Stimulated activated CD4-positive, alpha-beta T cell treated with anti-CD3 and anti-CD28 coated beads, Interleukin-4, amount 100 ng/mL, for 48 hours (primary cell): Measurements from ENCODE around the gene SRC.

Experiments
- DNase-seq, 2 donors: peaks; one replicate each; pipeline ENCODE4 v3.0.0-alpha.2; 2020; ENCODE audit warnings: low read depth in 2 of 2

The SRC gene

GRCh38 chr20:37345339-37346235 lies at the start of gene SRC:
Gene SRC, plus strand, starts transcription at chr20:37346140. Its CDS starts 38,014 bp downstream, at chr20:37384154.
- peak; percentile 30 to 32 for DNase-seq

- DNase-seq = no peak
Observed at GRCh38 chr20:37296371-37296770, 49.6 kb upstream of the SRC start.

DNA sequence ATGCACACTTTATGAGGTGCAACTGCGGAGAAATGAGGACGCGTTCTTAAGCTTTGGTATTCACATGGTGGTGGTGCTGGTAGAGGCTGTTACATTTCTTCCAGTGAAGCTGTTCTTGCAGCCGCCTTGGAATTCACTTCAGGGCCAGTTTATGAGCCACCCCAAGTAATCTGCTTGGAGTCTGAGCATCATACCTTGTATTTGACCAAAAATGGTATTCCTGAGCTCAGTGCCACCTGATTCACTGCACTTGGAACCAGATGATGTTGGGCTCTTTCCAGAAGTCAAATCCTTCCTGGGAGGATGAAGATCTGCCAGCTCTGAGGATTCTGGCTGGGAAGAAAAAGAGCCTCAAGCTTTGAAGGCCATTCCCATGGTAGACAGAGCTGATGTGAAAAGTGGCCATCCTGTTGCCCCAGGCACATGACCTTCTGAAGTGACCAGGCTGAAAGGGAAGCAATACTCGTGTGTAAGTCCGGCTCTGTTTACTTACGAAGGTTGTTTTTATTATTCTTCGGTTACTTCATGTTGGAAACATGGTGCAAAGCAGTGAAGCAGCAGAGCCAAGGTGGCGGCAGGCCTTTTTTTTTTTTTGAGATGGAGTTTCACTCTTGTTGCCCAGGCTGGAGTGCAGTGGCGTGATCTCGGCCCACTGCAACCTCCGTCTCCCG lies 48.7 kb upstream of the SRC start:
- no peak for DNase-seq

DNA sequence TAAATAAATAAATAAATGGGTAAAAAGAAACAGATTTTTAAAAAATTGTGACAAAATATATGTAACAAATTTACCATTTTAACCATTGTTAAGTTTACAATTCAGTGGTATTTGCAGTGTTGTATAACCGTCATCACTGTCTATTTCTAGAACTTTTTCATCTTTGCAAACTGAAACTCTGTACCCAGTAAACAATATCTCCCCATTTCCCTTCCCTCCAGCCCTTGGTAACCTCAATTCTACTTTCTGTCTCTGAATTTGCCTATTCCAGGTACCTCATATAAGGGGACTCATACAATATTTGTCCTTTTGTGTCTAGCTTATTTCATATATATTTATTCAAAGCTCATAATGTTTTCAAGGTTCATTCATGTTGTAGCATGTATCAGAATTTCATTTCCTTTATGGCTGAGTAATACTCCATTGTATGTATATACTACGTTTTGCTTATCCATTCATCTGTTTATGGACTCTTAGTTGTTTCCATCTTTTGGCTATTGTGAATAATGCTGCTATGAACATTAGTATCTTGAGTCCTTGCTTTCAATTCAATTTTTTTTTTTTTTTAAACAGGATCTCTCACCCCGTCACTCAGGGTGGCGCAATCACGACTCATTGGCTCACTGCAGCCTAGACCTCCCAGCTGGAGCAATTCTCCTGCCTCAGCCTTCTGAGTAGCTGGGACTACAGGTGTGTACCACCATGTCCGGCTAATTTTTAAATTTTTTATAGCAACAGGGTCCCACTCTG lies 47.6 kb upstream of the SRC start:
- no peak for DNase-seq

- no peak for DNase-seq
Observed at GRCh38 chr20:37299718-37300528, 46.0 kb upstream of the SRC start.

- DNase-seq = no peak
Observed at GRCh38 chr20:37301120-37301519, 44.8 kb upstream of the SRC start.

DNA sequence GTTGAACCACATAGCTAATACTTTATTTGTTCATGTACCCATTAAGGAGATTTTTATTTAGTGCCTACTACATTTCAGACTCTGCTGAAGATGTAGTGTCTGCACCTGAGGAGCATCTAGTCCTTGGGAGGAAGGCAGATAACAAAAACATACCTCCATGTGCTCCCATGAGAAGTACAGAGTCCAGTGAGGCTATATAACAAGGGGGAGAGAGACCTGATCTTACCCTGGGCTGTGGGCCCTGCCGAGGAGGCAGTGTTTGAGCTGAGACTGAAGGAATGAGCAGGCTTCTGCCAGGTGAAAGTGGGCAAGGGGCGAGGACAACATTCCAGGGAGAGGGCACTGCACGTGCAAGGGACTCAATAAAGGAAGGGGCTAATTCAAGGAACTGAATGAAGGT lies 44.4 kb upstream of the SRC start:
- DNase-seq = no peak

- no peak for DNase-seq
Observed at GRCh38 chr20:37302981-37303380, 43.0 kb upstream of the SRC start.

GRCh38 chr20:37303637-37304036 lies 42.3 kb upstream of the SRC start:
- DNase-seq = no peak

DNA sequence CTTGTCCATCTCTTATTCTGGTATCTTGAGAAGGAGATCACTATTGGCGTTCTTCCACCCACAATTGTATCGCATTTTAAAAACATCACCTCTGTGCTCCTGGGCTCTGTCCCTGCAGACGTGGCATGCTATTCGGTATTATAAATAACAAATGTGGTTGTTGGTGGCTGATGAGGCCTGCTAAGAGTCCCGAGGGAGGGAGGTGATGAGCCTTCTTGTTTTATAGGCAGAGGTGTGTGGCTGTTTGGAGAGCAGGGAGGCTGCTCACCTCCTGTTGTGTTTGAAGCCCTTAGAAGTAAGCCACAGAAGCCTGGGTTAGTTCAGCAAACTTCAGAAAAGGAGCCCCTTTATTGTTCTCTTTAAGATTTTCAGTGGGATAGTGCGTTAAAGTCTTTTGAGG lies 40.9 kb upstream of the SRC start:
- DNase-seq = no peak

DNA sequence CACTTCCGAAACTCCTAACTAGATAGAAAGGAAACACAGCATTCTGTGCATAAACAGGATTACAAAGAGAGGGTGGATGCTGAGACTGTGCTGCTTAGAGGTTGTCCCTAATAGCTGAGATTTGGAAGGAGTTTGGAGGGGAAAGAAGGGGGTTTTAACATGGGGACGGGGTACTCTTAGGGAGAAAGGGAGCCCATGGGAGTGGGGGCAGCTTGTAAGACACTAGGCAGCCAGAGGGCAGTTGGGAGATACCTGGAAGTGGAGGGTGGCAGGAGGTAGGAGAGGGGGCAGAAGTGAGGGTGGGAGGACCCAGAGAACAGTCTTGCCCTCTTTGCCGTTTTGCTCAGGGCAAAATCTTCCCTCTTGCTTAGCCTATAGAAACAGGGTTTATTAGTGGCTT lies 40.1 kb upstream of the SRC start:
- no peak for DNase-seq

GRCh38 chr20:37308086-37309050 lies 37.6 kb upstream of the SRC start:
- no peak for DNase-seq

DNA sequence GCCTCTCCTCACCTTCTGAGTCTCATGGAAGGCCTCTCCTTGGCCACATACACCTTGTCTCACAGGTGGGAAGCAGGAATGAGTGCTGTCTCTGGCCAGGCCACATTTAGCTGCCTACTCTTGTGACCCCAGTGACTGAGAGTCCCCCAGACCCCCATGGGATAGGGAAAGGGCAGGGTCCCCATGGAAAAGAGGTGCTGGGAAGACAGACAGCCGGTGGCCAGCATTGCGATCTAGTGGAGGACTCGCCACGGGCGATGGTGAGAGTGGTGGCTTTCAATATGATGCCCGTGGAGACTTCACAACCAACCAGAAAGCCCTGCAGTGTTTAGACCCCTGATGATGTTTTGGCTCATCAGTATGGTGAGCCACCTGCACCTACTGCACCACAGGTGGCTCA lies 36.6 kb upstream of the SRC start:
- no peak for DNase-seq

DNA sequence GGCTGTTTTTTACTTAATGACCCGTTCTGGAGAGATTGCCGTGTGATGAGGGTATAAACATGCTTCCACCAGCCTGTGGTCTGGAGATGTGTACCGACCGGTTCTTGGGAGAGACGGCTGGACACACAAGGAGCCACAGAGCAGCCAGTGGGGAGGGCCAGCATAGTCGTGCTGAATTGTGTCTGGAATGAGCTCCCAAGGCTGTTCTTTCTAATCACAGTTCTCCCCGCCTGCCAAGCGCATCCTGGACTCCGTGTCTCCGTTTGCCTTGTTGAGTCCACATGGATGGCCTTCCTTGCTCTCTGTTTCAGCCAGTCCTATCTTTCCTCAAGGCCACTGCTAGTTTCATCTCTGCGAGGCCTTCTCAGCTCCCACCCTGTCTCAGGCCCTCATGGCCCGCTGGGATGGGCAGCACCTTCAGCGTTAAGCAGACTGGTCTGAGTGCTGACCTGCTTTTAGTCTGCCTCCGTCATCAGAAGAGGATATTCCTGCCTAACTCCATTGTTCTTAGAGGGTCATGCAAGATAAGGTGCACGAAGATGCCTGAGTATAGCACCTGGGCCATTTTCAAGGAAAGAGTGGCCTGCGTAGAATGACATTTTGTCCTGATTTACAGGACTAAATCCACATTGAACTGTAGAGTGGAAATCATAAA lies 35.9 kb upstream of the SRC start:
- no peak for DNase-seq

DNA sequence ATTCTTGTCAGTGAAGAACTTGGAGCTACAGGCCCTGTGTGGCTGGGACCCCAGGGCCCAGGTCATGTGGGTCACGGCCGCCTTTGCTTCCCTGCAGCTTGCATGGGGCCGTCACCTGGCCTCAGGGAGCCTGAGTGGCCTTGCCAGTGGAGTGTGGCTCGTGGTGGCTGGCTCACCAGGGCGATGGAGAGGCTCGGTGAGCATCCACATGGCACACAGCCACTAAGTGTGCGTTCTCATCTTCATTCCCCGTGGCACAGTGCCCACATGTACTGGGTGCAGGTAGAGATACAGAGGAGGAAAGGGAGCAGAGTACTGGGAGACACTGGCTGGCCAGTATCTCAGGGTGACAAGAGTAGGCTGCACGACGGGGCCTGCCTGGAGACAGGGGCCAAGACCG lies 35.0 kb upstream of the SRC start:
- no peak for DNase-seq

- no peak for DNase-seq
Observed at GRCh38 chr20:37311710-37312355, 34.1 kb upstream of the SRC start.

GRCh38 chr20:37313546-37314091 lies 32.3 kb upstream of the SRC start:
- DNase-seq = no peak

GRCh38 chr20:37314099-37314498 lies 31.8 kb upstream of the SRC start:
- no peak for DNase-seq

GRCh38 chr20:37314617-37315016 lies 31.3 kb upstream of the SRC start:
- DNase-seq = no peak
